NCI-H2107 (cell line): Measurements from ENCODE around the gene VPS13D.
"Not testable (repeated sequence)": the region's sequence is repeated elsewhere in the genome, so short reads cannot be mapped to it uniquely, and the experiment has no call there.

Experiments used
- DNase-seq: peaks from one replicate; lab custom pipeline; 2025; lab: John Stamatoyannopoulos, UW

Gene VPS13D

DNA sequence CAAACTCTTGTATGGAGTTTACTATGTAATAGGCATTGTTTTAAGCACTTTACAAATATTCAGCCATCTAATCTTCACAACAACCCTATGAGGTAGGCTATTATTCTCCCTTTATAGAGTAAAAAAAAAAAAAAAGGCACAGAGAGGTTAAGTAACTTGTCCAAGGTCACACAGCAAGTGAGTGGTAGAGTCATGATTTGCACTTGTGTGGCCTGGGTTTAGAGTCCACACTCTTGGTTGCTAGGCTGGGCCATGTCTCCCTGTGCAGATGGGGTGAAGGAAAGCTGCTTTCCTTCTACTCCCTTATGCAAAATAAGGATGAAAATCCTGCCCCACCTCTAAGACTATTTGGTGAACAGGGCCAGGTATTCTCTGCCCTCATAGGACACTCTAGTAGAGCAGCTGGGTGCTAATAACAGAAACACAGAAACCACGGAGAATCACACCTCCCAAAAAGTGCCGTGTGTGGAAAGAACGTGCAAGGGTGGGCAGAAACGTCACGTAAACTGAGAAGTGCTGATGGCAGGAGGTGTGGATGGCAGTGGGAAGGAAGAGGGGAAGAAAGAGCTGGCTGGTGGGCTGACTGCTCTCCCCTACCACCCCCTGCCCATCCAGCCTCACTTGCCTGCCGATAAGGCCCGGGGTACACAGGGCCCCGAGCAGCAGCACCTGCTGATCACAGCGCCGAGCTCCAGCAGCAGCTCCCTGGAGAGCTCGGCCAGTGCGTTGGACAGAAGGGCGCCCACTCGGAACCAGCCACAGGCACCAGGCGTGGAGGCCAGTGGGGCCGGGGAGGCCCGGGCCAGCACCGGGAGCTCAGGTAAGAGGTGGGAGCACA, 28.3 kb upstream of the VPS13D start:
- no peak for DNase-seq

DNA sequence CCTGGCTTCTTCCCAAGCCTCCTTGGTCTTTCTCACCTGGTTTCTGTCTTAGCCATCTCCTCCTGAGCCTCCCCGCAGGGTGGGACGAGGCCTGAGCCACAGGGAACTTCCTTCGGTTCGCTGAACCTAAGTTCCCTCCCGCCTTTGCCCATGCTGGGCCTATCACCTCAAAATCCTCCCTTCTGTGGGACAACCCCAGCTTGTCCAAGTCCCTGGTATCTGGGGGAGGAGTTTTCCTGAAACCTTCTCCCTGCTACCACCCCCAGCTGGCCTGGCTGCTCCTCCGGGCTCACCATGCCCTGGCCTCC, 27.7 kb upstream of the VPS13D start:
- no peak for DNase-seq

DNA sequence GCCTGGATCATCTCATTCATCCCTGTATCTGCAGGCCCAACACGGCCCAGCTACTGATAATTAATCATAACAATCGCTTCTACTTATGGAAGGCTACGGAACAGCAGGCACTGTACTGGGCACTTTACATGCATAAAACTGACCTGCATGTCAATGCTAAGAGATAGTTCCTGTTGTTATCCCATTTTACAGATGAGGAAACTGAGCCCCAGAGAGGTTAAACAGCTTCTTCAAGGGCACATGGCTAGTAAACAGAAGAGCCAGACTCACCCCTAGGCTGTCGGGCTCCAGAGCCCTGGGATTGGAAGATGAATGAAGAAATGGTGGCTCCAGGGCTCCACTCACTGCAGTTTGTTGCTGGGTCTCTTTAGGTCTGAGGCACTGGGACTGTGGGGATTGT, 27.3 kb upstream of the VPS13D start:
- DNase-seq: no peak

DNA sequence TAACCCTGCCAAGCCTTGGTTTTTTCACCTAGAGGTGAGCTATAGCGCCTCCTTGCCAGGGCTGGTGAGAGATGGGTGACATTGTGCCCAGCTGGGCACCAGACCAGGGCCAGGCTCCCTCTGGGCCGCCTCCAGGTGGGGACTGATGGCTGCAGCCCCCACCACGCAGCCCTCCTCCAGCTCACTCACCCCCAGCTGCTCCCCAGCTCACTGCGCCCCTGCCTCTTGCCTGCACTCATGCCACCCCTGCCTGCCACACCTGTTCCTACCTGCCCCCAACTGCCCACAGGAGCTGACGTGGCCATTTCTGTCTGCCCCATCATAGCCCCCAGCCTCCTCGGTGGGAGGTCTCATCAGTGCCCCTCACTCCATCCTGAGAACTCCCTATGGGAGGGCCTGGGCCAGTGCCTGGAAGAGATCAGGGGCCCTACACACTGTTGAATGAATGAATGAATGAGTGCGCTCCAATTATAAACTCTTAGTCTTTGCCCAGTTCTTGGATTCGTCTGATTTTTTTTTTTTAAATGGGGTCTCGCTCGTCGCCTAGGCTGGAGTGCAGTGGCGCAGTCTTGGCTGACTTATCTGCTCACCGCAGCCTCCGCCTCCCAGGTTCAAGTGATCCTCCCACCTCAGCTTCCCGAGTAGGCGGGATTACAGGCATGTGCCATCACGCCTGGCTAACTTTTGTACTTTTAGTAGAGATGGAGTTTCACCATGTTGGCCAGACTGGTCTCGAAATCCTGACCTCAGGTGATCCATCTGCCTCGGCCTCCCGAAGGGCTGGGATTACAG, 26.4 kb upstream of the VPS13D start:
- no peak for DNase-seq

DNA sequence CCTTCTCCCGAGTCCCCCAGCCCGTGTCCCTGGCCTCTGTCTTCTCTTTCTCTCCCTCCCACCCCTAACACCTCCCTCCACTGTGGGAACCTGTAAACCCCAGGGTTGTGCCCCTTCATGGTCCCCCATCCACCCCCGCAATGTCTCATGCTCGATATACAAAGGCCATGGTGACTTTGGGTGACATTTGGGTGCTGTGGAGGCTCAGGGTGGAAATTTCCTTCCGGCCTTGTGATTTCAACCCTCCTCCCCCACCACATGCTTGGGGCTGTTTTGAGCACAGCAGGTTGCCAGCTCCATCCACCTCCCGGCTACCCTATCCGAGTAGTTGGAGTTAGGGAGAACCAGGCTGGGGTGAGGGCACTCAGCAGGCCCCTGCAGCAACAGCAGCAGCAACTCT, 25.7 kb upstream of the VPS13D start:
- no peak for DNase-seq

DNA sequence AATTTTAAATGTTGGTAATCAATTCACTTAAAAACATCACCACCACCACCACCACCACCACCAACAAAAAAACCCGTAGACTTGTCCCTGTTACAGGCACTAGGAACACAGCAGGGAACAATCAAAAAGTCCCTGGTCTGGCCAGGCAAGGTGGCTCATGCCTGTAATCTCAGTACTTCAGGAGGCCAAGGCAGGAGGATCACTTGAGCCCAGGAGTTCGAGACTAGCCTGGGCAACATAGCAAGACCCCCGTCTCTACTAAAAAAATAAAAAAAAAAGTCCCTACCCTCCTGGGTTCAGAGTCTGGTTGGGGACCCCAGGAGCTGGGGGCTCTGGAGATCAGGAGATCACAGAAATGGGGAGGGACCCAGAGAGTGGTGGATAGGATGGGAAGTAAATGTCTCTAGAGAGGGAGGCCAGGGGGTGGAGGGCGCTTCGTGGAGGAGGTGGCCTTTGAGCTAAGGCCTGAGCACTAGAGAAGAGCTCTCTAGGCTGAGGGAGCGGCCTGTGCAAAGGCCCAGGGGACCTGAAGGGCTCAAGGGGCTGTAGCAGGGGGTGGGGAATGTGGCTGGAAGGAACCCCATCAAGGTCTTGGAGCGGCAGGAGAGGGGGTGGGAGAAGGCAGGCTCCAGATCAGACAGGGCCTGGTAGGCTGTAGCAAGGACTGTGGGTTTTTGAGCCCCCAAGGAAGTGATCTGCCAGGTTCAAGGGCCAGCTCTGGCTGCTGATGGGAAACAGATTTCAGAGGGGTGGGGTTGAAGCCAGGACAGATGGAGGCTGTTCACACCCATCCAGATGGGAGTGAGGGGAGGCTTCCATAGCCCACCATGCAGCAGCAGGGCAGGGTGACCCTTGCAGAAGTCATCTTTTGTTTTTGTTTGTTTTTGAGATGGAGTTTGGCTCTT, 24.8 kb upstream of the VPS13D start:
- no peak for DNase-seq

DNA sequence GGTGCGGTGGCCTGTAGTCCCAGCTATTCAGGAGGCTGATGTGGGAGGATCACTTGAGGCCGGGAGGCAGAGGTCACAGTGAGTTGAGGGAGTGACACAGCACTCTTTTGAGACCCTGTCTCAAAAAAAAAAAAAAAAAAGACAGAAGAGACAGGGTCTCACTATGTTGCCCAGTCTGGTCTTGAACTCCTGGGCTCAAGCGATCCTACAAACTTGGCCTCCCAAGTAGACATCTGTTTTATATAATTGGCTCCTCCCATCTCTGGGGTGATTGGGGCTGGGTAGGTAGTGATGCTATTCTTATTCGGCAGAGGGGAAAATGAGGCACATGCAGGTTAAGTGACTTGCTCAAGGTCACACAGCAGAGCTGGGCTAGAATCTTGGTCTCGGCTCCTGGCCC, 23.6 kb upstream of the VPS13D start:
- no peak for DNase-seq

DNA sequence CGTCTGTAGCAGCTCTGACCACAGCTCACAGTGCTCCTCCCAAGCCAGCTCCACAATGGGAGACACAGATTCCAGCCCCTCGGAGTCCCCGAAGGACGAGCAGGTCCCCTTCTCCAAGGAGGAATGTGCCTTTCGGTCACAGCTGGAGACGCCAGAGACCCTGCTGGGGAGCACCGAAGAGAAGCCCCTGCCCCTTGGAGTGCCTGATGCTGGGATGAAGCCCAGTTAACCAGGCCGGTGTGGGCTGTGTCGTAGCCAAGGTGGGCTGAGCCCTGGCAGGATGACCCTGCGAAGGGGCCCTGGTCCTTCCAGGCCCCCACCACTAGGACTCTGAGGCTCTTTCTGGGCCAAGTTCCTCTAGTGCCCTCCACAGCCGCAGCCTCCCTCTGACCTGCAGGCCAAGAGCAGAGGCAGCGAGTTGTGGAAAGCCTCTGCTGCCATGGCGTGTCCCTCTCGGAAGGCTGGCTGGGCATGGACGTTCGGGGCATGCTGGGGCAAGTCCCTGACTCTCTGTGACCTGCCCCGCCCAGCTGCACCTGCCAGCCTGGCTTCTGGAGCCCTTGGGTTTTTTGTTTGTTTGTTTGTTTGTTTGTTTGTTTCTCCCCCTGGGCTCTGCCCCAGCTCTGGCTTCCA, 22.9 kb upstream of the VPS13D start:
- DNase-seq: no peak

DNA sequence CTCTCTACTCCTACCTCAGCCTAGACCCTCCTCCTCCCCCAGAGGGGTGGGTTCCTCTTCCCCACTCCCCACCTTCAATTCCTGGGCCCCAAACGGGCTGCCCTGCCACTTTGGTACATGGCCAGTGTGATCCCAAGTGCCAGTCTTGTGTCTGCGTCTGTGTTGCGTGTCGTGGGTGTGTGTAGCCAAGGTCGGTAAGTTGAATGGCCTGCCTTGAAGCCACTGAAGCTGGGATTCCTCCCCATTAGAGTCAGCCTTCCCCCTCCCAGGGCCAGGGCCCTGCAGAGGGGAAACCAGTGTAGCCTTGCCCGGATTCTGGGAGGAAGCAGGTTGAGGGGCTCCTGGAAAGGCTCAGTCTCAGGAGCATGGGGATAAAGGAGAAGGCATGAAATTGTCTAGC, 21.6 kb upstream of the VPS13D start:
- no peak for DNase-seq

DNA sequence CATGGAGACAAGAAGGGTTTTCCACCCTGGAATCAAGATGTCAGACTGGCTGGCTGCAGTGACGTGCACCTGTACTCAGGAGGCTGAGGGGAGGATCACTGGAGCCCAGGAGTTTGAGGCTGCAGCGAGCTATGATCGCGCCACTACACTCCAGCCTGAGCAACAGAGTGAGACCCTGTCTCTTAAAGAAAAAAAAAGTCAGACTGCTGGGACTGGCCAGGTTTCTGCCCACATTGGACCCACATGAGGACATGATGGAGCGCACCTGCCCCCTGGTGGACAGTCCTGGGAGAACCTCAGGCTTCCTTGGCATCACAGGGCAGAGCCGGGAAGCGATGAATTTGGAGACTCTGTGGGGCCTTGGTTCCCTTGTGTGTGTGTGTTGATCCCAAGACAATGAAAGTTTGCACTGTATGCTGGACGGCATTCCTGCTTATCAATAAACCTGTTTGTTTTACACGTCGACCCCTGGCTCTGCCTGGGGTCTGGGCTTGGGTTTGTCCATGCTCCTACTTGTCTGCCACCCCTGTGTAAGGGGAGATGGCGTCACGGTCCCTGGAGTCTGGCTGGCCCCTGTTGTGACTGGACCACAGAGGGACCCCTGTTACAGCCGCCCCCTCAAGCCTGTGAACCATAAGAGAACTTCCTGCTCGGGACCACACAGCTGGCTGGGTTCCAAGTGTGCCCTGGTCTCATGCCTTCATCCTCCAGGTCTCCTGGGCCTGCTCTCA, 20.9 kb upstream of the VPS13D start:
- peak; percentile 26 for DNase-seq

DNA sequence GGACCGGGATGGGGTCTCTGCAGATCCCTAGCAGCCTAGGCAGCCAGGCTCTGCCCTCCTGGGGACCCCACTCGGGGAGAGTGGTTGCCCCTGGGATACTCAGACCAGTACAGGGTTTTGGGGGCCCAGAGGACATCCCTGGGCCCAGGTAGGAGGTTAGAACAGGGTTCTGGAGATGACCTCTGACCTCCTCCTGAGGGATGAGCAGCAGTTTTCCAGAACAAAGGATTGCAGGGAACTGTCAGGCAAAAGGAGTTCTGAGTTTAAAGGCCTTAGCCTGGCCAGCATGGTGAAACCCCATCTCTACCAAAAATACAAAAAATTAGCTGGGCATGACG, 20.4 kb upstream of the VPS13D start:
- DNase-seq: no peak

DNA sequence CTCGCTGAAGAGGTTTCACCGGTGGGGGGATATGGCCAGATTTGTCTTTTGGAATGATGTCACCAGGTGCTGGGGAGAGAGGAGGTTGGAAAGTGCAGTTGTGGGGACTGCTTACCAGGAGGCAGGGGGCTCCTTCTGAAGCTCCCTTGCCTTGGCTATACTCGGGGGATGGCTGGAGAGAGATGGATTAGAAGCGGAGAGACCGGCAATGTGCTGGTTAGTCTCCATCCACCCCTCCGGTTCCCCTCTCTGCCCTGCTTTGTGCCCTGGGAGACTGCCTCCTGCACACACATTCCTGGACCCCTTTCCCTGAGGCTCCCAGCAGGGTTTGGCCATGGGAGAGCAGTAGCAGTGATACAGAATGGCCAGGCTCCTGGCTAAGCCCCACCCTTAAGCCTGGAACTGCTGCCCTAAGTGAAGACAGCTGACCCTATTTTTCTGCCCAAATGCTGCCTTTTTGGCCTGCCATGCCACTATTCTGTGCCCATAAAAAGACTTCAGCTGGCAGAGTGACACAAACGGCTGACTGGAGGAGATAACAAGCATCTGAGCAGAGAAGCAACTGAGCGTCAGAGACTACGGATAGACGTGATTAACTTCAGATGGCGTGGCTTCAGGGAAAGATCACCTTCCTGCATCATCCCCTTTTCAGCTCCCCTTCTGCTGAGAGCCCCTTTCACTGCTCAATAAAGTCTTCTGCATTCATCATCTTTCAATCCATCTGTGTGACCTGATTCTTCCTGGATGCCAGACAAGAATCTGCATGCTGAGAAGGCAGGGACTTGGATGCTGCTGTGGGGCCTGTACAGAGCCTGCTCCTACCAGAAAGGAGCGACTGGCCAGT, 14.5 kb upstream of the VPS13D start:
- DNase-seq: no peak

DNA sequence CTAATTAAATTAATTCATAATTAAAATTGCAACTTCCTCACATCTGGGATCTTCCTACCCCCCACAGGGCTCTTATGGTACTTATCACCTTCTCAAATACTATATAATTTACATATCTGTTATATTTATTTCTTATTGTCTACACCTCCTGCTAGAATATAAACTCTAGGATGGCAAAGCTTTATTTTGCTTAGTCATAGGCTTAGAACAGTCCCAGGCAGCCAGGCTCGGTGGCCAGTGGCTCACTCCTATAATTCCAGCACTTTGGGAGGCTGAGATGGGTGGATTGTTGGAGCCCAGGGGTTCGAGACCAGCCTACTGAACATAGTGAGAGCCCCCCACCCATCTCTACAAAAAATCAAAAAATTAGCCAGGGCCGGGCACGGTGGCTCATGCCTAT, 10.0 kb upstream of the VPS13D start:
- DNase-seq: no peak

DNA sequence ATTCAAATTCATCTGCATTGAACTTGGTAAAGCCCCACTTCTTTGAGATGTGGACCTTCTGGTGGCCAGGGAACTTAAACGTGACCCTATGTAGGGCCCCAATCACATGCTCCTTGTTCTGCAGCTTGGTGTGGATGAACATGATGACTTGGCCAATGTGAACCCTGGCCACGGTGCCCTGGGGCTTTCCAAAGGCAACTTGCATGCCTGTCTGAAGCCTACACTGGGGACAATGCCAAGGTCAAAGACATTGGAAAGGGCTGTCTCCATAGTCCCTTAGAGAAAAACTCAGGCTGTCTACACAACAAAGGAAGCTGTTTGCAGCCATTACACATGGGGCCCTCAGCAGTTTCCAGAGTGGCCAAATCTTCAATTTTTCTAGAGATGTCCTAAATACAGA, 8.9 kb upstream of the VPS13D start:
- no peak for DNase-seq

DNA sequence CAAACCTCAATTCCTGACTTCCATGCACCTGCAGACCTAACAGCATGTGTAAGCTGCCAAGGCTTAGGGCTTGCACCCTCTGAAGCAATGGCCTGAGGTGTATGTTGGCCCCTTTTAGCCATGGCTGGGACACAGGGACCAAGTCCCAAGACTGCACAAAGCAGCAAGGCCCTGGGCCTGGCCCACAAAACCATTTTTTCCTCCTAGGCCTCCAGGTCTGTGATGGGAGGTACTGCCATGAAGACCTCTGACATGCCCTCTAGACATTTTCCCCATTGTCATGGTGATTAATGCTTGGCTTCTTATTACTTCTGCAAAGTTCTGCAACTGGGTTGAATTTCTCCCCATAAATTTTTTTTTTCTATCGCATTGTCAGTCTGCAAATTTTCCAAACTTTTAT, 7.1 kb upstream of the VPS13D start:
- not testable (repeated sequence) for DNase-seq

DNA sequence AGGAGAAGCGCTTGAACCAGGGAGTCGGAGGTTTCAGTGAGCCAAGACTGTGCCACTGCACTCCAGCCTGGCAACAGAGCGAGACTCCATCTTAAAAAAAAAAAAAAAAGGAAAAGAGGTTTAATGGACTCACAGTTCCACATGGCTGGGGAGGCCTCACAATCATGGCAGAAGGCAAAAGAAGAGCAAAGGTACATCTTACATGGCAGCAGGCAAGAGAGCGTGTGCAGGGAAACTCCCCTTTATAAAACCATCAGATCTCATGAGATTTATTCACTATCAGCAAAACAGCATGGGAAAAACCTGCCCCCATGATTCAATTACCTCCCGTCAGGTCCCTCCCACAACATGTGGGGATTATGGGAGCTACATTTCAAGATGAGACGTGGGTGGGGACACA, 5.7 kb upstream of the VPS13D start:
- not testable (repeated sequence) for DNase-seq

DNA sequence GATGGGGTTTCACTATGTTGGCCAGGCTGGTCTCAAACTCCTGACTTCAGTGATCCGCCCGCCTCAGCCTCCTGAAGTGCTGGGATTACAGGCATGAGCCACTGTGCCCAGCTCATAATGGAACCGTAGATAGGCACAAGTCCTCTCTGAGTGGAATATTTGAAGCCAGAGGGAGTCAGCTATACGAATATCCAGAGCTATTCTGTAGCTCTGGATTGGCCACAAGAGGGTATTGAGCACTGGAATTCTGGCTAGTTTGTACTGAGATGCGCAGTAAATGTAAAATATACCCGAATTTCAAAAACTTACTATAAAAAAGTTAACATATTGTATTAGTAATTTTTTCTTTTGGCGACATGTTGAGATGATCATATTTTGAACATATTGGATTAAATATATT, 851 bp upstream of the VPS13D start:
- no peak for DNase-seq

DNA sequence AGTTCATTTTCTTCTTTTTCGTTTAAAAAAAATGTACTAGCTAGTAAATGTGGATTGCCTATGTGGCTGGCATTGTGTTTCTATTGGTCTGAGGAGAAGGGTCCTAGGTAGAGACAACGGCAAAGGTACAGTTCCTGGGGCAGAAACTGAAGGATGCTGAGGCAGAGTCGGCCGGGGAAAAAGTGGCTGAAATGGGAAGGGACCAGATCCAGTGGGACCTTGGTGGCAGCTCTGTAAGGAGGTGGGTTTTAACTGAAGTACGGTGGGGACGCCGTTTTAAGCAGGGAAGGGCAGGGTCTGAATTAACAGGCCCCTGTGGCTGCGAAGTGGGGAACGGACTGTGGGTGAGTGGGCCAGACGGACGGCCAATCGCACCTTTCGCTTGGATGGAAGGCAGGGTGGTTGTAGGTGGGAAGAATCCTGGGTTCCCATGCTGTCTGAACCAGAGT, 420 bp upstream of the VPS13D start:
- DNase-seq: no peak

DNA sequence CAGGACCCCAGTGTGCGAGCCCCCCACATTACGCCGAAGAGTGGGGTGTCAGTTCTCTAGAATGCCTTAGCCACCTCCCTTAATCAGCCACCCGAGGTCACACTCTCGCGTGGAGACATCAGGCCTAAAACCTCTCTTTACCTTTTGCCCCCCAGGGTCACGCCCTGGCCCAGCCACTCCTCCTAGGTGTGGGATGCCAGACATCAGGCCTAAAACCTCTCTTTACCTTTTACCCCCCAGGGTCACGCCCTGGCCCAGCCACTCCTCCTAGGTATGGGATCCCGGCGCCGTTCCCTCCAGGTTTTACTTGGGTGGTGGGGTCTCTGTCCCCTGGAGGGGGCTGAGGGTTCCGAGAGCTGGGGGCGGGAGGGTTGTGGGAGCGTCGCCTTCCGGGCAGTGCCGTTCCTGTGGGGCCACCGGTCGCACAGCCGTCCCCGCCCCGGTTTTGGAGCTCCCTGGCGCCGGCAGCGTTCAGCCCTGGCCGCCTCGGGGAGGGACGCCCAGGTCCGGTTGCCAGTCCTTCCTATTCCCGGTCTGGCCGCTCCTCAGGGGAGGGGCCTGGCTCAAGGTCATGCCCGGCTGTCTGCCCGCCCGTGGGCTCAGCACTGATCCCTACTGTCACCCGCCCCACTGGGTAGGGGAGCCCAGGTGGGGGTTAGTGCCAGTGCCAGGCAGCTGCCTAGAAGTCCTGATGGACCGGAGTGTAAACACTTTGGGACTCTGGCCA, 882 bp downstream of the VPS13D start:
- DNase-seq: no peak

DNA sequence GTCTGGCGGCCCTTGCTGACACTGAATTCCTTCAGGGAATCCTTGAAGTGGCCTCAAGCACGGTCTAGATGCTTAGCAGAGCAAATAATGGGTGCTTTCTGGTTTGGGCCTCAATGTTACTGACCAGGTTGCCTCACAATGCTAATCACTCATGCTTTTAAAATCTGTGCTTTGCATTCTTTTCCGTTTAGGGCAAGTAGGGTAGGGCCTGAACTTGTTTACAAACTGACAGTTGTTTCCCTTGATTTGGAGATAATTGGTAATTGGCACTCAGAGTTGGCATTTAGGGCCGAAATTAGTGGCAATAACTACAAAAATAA, 1.4 kb downstream of the VPS13D start:
- DNase-seq: no peak
